ENCODE data around the gene PIP5K1A.
"Not testable (repeated sequence)": the region's sequence is repeated elsewhere in the genome, so short reads cannot be mapped to it uniquely, and the experiment has no call there.

The PIP5K1A gene

GRCh38 chr1:151198254-151199127 is at the start of gene PIP5K1A:
PIP5K1A (plus strand) TSS chr1:151198552; CDS start chr1:151198997, 445 bp downstream.
- peak; percentile 98 for DNase-seq

- DNase-seq, result no peak
Measured at GRCh38 chr1:151156515-151156819, 41.9 kb upstream of the PIP5K1A start, which contains the start of gene TNFAIP8L2. TNFAIP8L2 (plus strand) TSS chr1:151156649; CDS start chr1:151158698, 2,049 bp downstream.

- no peak for DNase-seq
Measured at GRCh38 chr1:151157067-151157531, 41.3 kb upstream of the PIP5K1A start.

GRCh38 chr1:151158326-151158725 is 40.0 kb upstream of the PIP5K1A start:
- DNase-seq, result no peak

GRCh38 chr1:151158751-151159251 is 39.6 kb upstream of the PIP5K1A start:
- no peak for DNase-seq

GRCh38 chr1:151159373-151159772 is 39.0 kb upstream of the PIP5K1A start:
- no peak for DNase-seq

- DNase-seq, result no peak
Measured at GRCh38 chr1:151164732-151165280, 33.5 kb upstream of the PIP5K1A start.

GRCh38 chr1:151165281-151165737 is 33.0 kb upstream of the PIP5K1A start:
- DNase-seq, result peak; percentile 68

- DNase-seq, result peak; percentile 98
Measured at GRCh38 chr1:151165738-151166504, 32.4 kb upstream of the PIP5K1A start, which contains the start of the genes LYSMD1 and SCNM1. LYSMD1 (minus strand) TSS chr1:151165902; CDS start chr1:151165258, 644 bp downstream. SCNM1 (plus strand) TSS chr1:151166144; CDS start chr1:151166153, 9 bp downstream.

GRCh38 chr1:151166505-151166956 is 31.8 kb upstream of the PIP5K1A start:
- peak; percentile 42 for DNase-seq

GRCh38 chr1:151167116-151167515 is 31.2 kb upstream of the PIP5K1A start:
- DNase-seq, result no peak

GRCh38 chr1:151171190-151171589 is 27.2 kb upstream of the PIP5K1A start:
- DNase-seq, result no peak

- no peak for DNase-seq
Measured at GRCh38 chr1:151175041-151175741, 23.2 kb upstream of the PIP5K1A start.

GRCh38 chr1:151175863-151176262 is 22.5 kb upstream of the PIP5K1A start, which contains the start of gene TMOD4:
TMOD4 (minus strand) TSS chr1:151175981; CDS start chr1:151174875, 1,106 bp downstream.
- DNase-seq, result no peak

- no peak for DNase-seq
Measured at GRCh38 chr1:151176514-151177045, 21.8 kb upstream of the PIP5K1A start.

GRCh38 chr1:151184211-151184610 is 14.1 kb upstream of the PIP5K1A start:
- no peak for DNase-seq

- DNase-seq, result no peak
Measured at GRCh38 chr1:151187205-151187604, 11.1 kb upstream of the PIP5K1A start.

GRCh38 chr1:151188667-151189066 is 9.7 kb upstream of the PIP5K1A start:
- DNase-seq, result not testable (repeated sequence)

- peak; percentile 91 for DNase-seq
Measured at GRCh38 chr1:151189637-151190445, 8.5 kb upstream of the PIP5K1A start, which contains the start of gene VPS72. VPS72 (minus strand) TSS chr1:151190197; CDS start chr1:151190121, 76 bp downstream.

- DNase-seq, result no peak
Measured at GRCh38 chr1:151192047-151192446, 6.3 kb upstream of the PIP5K1A start.

GRCh38 chr1:151193304-151193703 is 5.0 kb upstream of the PIP5K1A start:
- DNase-seq, result no peak

Measured in NCI-H146 (cell line).